Stimulated activated naive CD8-positive, alpha-beta T cell treated with anti-CD3 and anti-CD28 coated beads, Interleukin-15, Interleukin-2, amounts not matched to agents 100 ng/mL and 50 ng/mL, for 24 hours (primary cell): ENCODE results near the gene RPS3.

Source experiments
- H3K27ac Mint-ChIP-seq: one replicate; pipeline ENCODE4 v1.8.0; 2021; ENCODE audit warnings: mild to moderate bottlenecking, mixed read lengths
- H3K27me3 Mint-ChIP-seq: one replicate; pipeline ENCODE4 v1.8.0; 2021; ENCODE audit warnings: mixed read lengths
- H3K36me3 Mint-ChIP-seq: one replicate; pipeline ENCODE4 v1.8.0; 2021; ENCODE audit warnings: low read depth, mixed read lengths
- H3K4me1 Mint-ChIP-seq: one replicate; pipeline ENCODE4 v1.8.0; 2021; ENCODE audit warnings: low read depth, mixed read lengths
- H3K4me3 Mint-ChIP-seq: one replicate; pipeline ENCODE4 v1.8.0; 2021; ENCODE audit warnings: mild to moderate bottlenecking, mixed read lengths
- H3K9me3 Mint-ChIP-seq: one replicate; pipeline ENCODE4 v1.8.0; 2021; ENCODE audit warnings: mixed read lengths

The RPS3 gene

DNA sequence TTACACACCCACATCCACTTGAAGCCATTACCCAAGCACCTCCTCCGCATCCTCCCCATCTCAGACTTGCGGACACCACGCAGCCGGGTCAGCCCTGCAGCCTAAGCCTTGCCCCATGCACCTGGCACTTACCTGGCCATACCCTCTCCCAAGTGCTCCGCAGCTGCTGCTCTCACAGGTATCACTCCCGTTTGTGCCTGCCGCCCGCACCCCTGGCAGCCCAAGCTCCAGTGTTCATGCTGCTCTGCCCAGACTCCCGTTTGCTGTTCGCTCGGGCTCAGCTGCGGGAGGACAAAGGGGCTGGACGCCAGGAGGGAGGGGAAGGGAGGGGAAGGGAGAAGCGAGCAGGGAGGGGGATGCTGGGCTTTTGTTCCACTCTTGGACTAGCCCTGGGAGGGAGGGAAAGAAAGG is 33.6 kb downstream of the RPS3 start, which contains the start of gene KLHL35:
Gene KLHL35 (minus strand): TSS at position 293 of the 411 bp plus-strand sequence. CDS start 2,574 bp downstream, outside the sequence.
- peaks cover 45% of the 10 kb centered on the region for H3K27me3 Mint-ChIP-seq
- H3K9me3 Mint-ChIP-seq, result peaks cover 9% of the 10 kb centered on the region
- H3K27ac Mint-ChIP-seq, result no peak within 1 kb of the TSS
- H3K4me1 Mint-ChIP-seq, result peaks cover 13% of the 10 kb centered on the region
- H3K36me3 Mint-ChIP-seq, result peaks cover 8% of the 10 kb centered on the region
- no peak within 1 kb of the TSS for H3K4me3 Mint-ChIP-seq

GRCh38 chr11:75433443-75433842 is 34.1 kb downstream of the RPS3 start:
- no peak overlapping the region for H3K27ac Mint-ChIP-seq
- H3K4me1 Mint-ChIP-seq, result peaks cover 13% of the 10 kb centered on the region
- peaks cover 41% of the 10 kb centered on the region for H3K27me3 Mint-ChIP-seq
- peaks cover 9% of the 10 kb centered on the region for H3K9me3 Mint-ChIP-seq
- H3K4me3 Mint-ChIP-seq, result no peak overlapping the region
- H3K36me3 Mint-ChIP-seq, result peaks cover 8% of the 10 kb centered on the region

DNA sequence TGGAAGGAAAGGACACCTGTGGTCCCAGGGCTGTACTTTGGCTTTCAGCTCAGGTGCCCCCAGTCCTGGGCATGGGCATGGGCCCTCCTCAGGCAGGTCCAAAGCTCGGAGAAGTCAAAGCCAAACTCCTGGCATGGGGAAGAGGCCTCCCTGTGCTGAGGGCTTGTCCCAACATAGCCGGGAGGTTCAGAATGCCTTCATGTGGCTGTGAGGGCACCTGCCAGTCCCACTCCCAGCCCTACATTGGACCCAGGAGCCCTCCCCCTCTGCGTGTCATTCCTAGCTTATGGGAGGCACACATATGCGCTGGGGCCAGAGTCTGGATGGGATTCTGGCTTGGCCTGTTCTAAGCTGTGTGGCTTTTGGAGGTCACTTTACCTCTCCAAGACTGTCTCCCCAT is 34.7 kb downstream of the RPS3 start:
- Mint-ChIP-seq H3K9me3 (peaks cover 5% of the 10 kb centered on the region), H3K27ac (no peak overlapping the region), H3K27me3 (peaks cover 36% of the 10 kb centered on the region), H3K36me3 (peaks cover 5% of the 10 kb centered on the region), H3K4me1 (peaks cover 10% of the 10 kb centered on the region), H3K4me3 (no peak overlapping the region)

- Mint-ChIP-seq H3K4me3 (no peak overlapping the region), H3K36me3 (no peaks in the 10 kb centered on the region), H3K9me3 (no peaks in the 10 kb centered on the region), H3K27ac (no peak overlapping the region), H3K27me3 (peaks cover 31% of the 10 kb centered on the region), H3K4me1 (peaks cover 5% of the 10 kb centered on the region)
These were observed 35.7 kb downstream of the RPS3 start for GRCh38 chr11:75434886-75435570.

DNA sequence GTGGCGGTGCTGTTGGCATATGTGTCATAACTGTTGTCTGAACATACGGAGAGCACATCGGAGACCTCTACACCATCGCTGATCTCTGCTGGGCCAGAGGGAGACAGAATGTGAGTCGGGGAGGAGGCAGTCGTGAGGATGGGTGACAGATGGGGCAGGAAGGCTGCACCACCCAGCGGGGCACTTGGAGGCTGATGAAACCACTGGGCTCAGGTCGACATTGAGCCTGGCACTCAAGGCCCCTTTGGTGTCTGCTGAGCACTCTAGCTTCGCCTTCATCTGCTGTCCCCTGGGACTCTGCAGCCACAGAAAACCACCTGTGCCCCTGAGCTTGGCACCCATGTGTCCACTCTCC is 36.2 kb downstream of the RPS3 start:
- Mint-ChIP-seq H3K27me3 (peaks cover 29% of the 10 kb centered on the region), H3K36me3 (no peaks in the 10 kb centered on the region), H3K9me3 (no peaks in the 10 kb centered on the region), H3K27ac (no peak overlapping the region), H3K4me1 (peaks cover 3% of the 10 kb centered on the region), H3K4me3 (no peak overlapping the region)

- Mint-ChIP-seq H3K27me3 (peaks cover 17% of the 10 kb centered on the region), H3K36me3 (no peaks in the 10 kb centered on the region), H3K27ac (no peak overlapping the region), H3K9me3 (no peaks in the 10 kb centered on the region), H3K4me1 (no peaks in the 10 kb centered on the region), H3K4me3 (no peak overlapping the region)
These were observed 37.5 kb downstream of the RPS3 start for GRCh38 chr11:75436806-75437205.

- no peak overlapping the region for H3K4me3 Mint-ChIP-seq
- H3K36me3 Mint-ChIP-seq, result no peaks in the 10 kb centered on the region
- peaks cover 4% of the 10 kb centered on the region for H3K27me3 Mint-ChIP-seq
- H3K27ac Mint-ChIP-seq, result no peak overlapping the region
- no peaks in the 10 kb centered on the region for H3K9me3 Mint-ChIP-seq
- no peaks in the 10 kb centered on the region for H3K4me1 Mint-ChIP-seq
These were observed 38.8 kb downstream of the RPS3 start for GRCh38 chr11:75437966-75438659.

- no peaks in the 10 kb centered on the region for H3K9me3 Mint-ChIP-seq
- no peaks in the 10 kb centered on the region for H3K36me3 Mint-ChIP-seq
- H3K27ac Mint-ChIP-seq, result no peak overlapping the region
- no peaks in the 10 kb centered on the region for H3K27me3 Mint-ChIP-seq
- H3K4me1 Mint-ChIP-seq, result no peaks in the 10 kb centered on the region
- no peak overlapping the region for H3K4me3 Mint-ChIP-seq
These were observed 39.7 kb downstream of the RPS3 start for GRCh38 chr11:75439026-75439425.

- no peaks in the 10 kb centered on the region for H3K9me3 Mint-ChIP-seq
- no peaks in the 10 kb centered on the region for H3K36me3 Mint-ChIP-seq
- no peak overlapping the region for H3K27ac Mint-ChIP-seq
- H3K4me1 Mint-ChIP-seq, result no peaks in the 10 kb centered on the region
- H3K27me3 Mint-ChIP-seq, result no peaks in the 10 kb centered on the region
- no peak overlapping the region for H3K4me3 Mint-ChIP-seq
These were observed 40.3 kb downstream of the RPS3 start for GRCh38 chr11:75439495-75440120.

DNA sequence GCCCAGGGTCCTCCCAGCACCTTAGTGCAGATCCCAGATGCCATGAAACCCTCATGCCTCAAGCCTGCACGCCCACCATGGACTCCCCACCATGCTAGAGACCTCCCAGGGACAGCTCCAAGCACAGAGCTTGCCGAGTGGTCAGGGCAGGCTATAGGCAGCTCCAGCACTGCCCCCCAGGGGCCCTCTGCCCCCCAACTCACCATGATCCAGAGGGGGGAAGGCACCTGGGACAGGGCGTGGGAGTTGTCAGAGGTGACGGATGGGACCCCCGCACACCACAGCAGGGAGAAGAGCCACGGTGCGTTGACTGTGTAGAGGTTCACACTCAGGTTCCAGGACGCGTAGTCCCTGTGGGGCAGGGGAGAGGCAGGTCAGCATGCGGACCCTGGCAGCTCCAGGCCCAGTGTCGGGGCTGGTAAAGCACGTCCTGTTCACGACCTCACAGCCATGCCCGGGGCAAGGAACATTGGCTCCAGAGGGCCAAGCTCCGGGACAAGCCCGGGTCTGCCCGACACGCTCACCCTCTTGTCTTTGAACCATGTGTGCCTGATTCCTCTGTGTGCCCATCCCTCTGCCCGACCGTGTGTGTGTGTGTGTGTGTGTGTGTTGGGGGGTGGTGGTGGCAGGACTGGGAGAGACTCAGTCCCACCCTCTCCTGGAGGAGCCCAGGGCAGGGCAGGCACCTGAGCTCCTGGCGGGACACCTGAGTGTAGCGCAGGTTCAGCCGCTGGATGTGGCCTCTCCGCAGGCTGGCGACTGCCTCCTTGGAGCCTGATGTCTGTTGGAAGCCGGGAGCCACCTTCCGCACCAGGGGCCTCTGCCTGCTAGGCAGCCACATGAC is 41.9 kb downstream of the RPS3 start:
- Mint-ChIP-seq H3K4me1 (no peaks in the 10 kb centered on the region), H3K27ac (no peak overlapping the region), H3K27me3 (no peaks in the 10 kb centered on the region), H3K9me3 (no peaks in the 10 kb centered on the region), H3K36me3 (no peaks in the 10 kb centered on the region), H3K4me3 (no peak overlapping the region)

DNA sequence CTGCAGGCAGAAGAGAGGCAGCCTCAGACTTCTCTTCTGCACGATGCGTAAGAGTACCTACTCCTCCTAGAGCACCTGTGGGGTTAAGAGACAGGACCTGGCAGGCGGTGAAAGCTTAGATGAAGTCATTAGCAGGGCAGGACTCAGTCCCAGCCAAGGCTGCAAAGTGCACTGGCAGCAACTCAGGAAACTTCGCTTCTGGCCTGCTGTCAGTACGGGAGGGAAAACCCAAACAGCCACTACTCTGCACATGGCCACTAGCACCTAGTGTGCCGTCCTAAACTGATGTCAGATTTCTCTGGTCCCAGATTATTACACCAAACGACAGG is 42.5 kb downstream of the RPS3 start:
- Mint-ChIP-seq H3K27me3 (no peaks in the 10 kb centered on the region), H3K27ac (no peak overlapping the region), H3K4me3 (no peak overlapping the region), H3K4me1 (no peaks in the 10 kb centered on the region), H3K9me3 (no peaks in the 10 kb centered on the region), H3K36me3 (no peaks in the 10 kb centered on the region)

DNA sequence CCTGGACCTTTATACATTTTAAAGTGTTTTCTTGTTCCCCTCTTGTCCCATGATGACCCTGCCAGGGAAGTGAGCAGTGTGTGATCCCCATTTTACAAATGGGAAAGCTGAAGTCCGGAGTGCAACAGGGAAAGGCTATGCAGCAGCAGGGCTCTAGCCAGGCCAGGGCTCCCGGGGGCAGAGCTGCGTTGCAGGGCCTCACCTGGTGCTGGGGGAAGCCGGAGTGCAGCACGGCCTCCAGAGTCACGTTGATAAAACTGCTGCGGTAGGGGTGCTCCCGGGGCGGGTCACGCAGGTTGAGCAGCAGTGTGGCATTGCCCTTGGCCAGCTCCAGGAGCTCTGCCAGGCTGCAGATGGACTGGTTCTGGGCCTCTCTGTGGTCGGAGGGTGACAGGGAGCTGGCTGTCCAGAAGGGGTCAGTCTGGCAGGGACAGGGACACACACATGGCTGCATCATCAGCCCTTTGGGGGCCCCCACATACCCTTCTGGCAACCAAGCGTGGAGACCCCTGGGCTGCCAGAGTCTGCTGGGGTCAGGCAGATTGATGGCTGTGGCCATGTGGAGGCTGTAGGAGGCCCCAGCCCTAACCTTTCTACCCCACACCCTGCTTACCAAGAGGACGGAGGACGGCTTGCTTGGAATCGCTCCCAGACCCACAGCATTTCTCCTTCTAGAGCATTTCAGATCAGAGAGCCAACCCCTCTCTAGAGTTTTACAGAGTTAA is 43.0 kb downstream of the RPS3 start:
- Mint-ChIP-seq H3K4me1 (no peaks in the 10 kb centered on the region), H3K9me3 (no peaks in the 10 kb centered on the region), H3K4me3 (no peak overlapping the region), H3K27ac (no peak overlapping the region), H3K36me3 (no peaks in the 10 kb centered on the region), H3K27me3 (no peaks in the 10 kb centered on the region)

DNA sequence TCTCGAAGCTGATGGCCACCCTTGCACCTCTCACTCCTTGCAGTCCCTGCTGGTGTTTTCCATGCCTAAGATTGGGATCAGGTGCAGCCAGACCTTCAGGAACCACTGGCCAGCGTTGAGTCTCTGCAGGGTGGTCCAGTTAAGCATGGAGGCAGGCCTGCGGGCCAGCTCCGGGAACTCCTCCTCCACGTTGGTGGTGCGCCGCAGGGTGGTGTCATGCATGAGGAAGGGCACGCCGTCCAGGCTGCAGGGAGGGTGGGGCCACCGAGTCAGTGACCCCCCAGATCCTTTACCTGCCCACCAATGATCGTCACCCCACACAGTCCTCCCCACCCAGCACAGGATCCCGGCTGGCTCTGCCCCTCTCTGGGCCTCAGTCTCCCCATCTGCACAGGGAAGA is 43.7 kb downstream of the RPS3 start:
- no peaks in the 10 kb centered on the region for H3K4me1 Mint-ChIP-seq
- no peaks in the 10 kb centered on the region for H3K9me3 Mint-ChIP-seq
- no peak overlapping the region for H3K4me3 Mint-ChIP-seq
- no peaks in the 10 kb centered on the region for H3K36me3 Mint-ChIP-seq
- H3K27me3 Mint-ChIP-seq, result no peaks in the 10 kb centered on the region
- H3K27ac Mint-ChIP-seq, result no peak overlapping the region

- Mint-ChIP-seq H3K27me3 (no peaks in the 10 kb centered on the region), H3K36me3 (no peaks in the 10 kb centered on the region), H3K9me3 (no peaks in the 10 kb centered on the region), H3K27ac (no peak overlapping the region), H3K4me1 (no peaks in the 10 kb centered on the region), H3K4me3 (no peak overlapping the region)
These were observed 46.1 kb downstream of the RPS3 start for GRCh38 chr11:75445315-75445953.
